ENCODE measurements around the gene GLI3. TPM values are rescaled to one million over a fixed set of nuclear protein-coding genes. Genes with fewer than 3 reads are reported as not detected.

GLI3 gene
- total RNA-seq, 2 donors from 2014 or later: 2.7 to 10.2 TPM

DNA sequence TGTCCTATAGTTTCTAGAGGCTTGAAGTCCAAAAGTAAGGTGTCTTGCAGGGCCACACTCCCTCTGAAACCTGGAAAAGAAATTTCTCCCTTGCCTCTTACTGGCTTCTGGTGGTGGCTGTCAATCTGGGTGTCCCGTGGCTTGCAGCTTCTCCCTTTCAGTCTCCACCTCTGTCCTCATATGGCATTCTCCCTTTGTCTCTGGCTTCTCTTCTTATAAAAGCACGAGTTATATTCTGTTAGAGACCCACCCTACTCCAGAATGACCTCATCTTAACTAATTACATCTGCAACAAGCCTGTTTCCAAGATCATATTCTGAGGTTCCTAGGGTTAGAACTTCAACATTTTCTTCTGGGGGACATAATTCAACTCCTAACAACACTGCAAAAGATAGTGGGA is 3.4 kb upstream of the GLI3 start:
- Mint-ChIP-seq H3K27me3 (ENCODE audit: insufficient read depth) (peaks cover 64% of the 10 kb centered on the region), H3K9me3 (no peaks in the 10 kb centered on the region), H3K36me3 (ENCODE audit: low read depth) (no peaks in the 10 kb centered on the region), H3K4me1 (peaks cover 15% of the 10 kb centered on the region), H3K4me3 (no peak overlapping the region), H3K27ac (no peak overlapping the region)
- H3K27ac ChIP-seq (ENCODE audit: low read depth, low read length): no peak overlapping the region
- no peaks in the 10 kb centered on the region for H3K9me3 ChIP-seq (ENCODE audit: control insufficient read depth, low read length)
- peaks cover 57% of the 10 kb centered on the region for H3K27me3 ChIP-seq (ENCODE audit: control insufficient read depth, insufficient read depth, low read length, poor library complexity, severe bottlenecking)
- DNase-seq: no peak
- H3K4me1 ChIP-seq (ENCODE audit: control insufficient read depth, insufficient read depth, low read length): no peaks in the 10 kb centered on the region
- TF ChIP-seq, protein P1, sequence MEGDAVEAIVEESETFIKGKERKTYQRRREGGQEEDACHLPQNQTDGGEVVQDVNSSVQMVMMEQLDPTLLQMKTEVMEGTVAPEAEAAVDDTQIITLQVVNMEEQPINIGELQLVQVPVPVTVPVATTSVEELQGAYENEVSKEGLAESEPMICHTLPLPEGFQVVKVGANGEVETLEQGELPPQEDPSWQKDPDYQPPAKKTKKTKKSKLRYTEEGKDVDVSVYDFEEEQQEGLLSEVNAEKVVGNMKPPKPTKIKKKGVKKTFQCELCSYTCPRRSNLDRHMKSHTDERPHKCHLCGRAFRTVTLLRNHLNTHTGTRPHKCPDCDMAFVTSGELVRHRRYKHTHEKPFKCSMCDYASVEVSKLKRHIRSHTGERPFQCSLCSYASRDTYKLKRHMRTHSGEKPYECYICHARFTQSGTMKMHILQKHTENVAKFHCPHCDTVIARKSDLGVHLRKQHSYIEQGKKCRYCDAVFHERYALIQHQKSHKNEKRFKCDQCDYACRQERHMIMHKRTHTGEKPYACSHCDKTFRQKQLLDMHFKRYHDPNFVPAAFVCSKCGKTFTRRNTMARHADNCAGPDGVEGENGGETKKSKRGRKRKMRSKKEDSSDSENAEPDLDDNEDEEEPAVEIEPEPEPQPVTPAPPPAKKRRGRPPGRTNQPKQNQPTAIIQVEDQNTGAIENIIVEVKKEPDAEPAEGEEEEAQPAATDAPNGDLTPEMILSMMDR (conservative IDR thresholded peaks at IDR 0.05): no peak
- no peak overlapping the region for H3K9ac ChIP-seq (ENCODE audit: extremely low read depth, low read length, poor library complexity, severe bottlenecking)
- H3K4me3 ChIP-seq (ENCODE audit: low read length): no peak overlapping the region
- WGBS, 2 experiments (ENCODE audit: insufficient coverage in 1 of 2, insufficient read length in 1 of 2): 63 to 67% methylated on average over 1 to 2 of the region's 2 CpGs
- no peaks in the 10 kb centered on the region for H3K36me3 ChIP-seq (ENCODE audit: control insufficient read depth, insufficient read depth, low read length)

DNA sequence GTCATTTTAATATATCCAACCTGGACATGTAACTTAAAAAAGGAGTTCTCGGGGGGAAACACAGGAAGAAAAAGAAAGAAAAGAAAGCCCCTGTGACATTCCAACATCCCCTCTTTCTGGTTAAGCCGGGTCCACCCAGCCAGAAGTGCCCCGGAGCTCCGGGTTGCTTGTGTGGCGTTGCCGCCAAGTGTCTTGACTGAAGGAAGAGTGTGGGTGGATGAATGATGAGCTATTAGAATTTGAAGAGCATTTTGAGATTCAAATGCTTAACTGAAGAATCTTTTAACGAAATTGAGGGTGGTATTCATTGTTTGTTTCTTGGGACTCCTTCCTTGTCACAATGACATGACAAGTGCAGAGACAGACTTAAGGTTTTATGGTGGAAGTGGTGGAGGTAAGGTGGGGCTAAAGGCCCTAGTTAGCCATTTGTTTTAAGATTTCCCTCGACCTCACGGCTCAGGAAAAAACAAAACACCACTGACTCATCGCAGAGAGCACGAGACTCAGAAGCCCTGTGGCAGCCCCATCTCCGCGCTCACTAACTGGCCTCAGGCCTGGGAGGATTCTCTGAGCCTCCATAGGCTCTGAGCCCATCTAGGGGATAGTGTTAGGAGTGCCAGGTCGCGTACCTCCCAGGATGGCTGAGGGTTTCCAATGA is 1.8 kb upstream of the GLI3 start:
- Mint-ChIP-seq H3K9me3 (no peaks in the 10 kb centered on the region), H3K27ac (peak overlapping the region; percentile 2), H3K36me3 (ENCODE audit: low read depth) (no peaks in the 10 kb centered on the region), H3K27me3 (ENCODE audit: insufficient read depth) (peaks cover 79% of the 10 kb centered on the region), H3K4me1 (peaks cover 17% of the 10 kb centered on the region), H3K4me3 (peak overlapping the region; percentile 82)
- no peak overlapping the region for H3K9ac ChIP-seq (ENCODE audit: extremely low read depth, low read length, poor library complexity, severe bottlenecking)
- peak overlapping the region; percentile 75 for H3K4me3 ChIP-seq (ENCODE audit: low read length)
- TF ChIP-seq, protein P1 (conservative IDR thresholded peaks at IDR 0.05): no peak
- peak overlapping the region; percentile 96 for H3K27ac ChIP-seq (ENCODE audit: low read depth, low read length)
- no peaks in the 10 kb centered on the region for H3K36me3 ChIP-seq (ENCODE audit: control insufficient read depth, insufficient read depth, low read length)
- no peaks in the 10 kb centered on the region for H3K9me3 ChIP-seq (ENCODE audit: control insufficient read depth, low read length)
- 20 to 42% methylated on average over 3 to 15 of the region's 15 CpGs for WGBS, 2 experiments (ENCODE audit: insufficient coverage in 1 of 2, insufficient read length in 1 of 2)
- peak; percentile 67 for DNase-seq
- peaks cover 3% of the 10 kb centered on the region for H3K4me1 ChIP-seq (ENCODE audit: control insufficient read depth, insufficient read depth, low read length)
- H3K27me3 ChIP-seq (ENCODE audit: control insufficient read depth, insufficient read depth, low read length, poor library complexity, severe bottlenecking): peaks cover 70% of the 10 kb centered on the region

DNA sequence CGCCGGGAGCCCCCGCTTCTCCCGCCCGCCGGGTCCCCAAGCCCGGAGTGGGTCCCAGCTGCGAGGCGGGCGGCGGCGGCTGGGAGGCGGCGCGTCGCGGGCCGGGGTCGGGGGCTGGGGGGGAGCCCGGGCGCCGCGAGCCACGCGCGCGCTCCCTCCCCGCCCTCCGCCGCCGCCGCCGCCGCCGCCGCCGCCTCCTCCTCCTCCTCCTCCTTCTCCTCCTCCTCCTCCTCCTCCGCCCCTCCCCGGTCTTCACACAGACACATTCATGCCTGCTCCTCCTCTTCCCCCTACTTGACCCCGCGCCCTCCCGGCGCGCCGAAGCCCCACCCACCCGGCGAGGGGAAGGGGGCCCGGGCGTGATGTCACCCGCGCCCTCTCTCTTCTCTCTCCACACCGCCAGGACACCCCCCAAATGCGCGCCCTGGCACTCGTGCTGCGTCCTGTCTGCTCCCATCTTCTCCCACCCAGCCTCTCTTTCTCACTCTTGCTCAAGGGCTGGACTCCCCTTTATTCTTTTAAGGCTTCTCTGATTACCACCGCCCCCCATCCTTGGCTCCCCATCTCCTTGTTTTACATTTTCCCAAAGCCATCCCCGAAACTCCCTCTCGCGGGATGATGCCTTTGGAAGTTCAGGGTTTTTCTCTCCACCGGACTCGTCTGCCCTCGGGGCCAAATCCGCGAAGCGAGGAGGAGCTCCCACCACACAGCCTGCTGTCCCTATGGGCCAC is 967 bp upstream of the GLI3 start:
- peak; percentile 89 for DNase-seq
- Histone ChIP-seq H3K9ac (ENCODE audit: extremely low read depth, low read length, poor library complexity, severe bottlenecking) (no peak overlapping the region), H3K4me3 (ENCODE audit: low read length) (peak overlapping the region; percentile 86), H3K27me3 (ENCODE audit: control insufficient read depth, insufficient read depth, low read length, poor library complexity, severe bottlenecking) (peaks cover 69% of the 10 kb centered on the region), H3K4me1 (ENCODE audit: control insufficient read depth, insufficient read depth, low read length) (peaks cover 6% of the 10 kb centered on the region), H3K9me3 (ENCODE audit: control insufficient read depth, low read length) (no peaks in the 10 kb centered on the region), H3K27ac (ENCODE audit: low read depth, low read length) (peak overlapping the region; percentile 99), H3K36me3 (ENCODE audit: control insufficient read depth, insufficient read depth, low read length) (no peaks in the 10 kb centered on the region)
- Mint-ChIP-seq H3K4me1 (peaks cover 22% of the 10 kb centered on the region), H3K27ac (peak overlapping the region; percentile 2), H3K4me3 (peak overlapping the region; percentile 82), H3K36me3 (ENCODE audit: low read depth) (no peaks in the 10 kb centered on the region), H3K27me3 (ENCODE audit: insufficient read depth) (peaks cover 85% of the 10 kb centered on the region), H3K9me3 (no peaks in the 10 kb centered on the region)
- WGBS, 2 experiments (ENCODE audit: insufficient coverage in 1 of 2, insufficient read length in 1 of 2): 0 to 3% methylated on average over 12 to 49 of the region's 66 CpGs
- TF ChIP-seq, protein P1 (conservative IDR thresholded peaks at IDR 0.05): no peak

Measured in endodermal cell (in vitro differentiated cells).